ENCODE results near the gene DLG2.

DNA sequence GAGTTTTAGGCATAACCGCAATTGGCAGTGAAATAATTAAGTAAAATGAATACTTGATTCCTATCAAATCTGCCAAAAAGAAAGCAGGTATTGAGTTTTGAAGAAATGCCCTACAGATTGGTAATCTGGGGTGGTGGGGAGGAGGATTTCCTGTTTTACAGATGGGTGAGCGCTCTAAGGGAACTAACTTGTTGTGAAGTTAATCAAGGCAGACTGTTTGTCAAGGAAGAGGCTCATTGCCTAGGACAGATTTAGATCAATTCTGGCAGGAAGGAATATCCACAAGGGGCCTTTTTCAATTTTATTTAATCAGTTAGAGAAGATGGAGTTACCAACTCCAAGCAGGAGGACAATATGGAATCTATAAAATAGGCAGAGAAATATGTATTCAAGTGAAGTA, 2069.5 kb downstream of the DLG2 start:
- TF ChIP-seq CTCF (conservative IDR thresholded peaks at IDR 0.05 in 1 of 2, IDR thresholded peaks at IDR 0.05 in 1 of 2; ENCODE audit: extremely low read depth in 1 of 2, insufficient read depth in 1 of 2, low read depth in 1 of 2, low read length in 2 of 2): no peak
- TF ChIP-seq EZH2 (IDR thresholded peaks at IDR 0.05; ENCODE audit: borderline replicate concordance, low read length): no peak
